ENCODE measurements around the gene PRDM16. TPM values are rescaled to one million over a fixed set of nuclear protein-coding genes. Genes with fewer than 3 reads are reported as not detected.

PRDM16 gene
- total RNA-seq, 4 donors from 2014 or later = 0.08 to 0.19 (median 0.12) TPM

DNA sequence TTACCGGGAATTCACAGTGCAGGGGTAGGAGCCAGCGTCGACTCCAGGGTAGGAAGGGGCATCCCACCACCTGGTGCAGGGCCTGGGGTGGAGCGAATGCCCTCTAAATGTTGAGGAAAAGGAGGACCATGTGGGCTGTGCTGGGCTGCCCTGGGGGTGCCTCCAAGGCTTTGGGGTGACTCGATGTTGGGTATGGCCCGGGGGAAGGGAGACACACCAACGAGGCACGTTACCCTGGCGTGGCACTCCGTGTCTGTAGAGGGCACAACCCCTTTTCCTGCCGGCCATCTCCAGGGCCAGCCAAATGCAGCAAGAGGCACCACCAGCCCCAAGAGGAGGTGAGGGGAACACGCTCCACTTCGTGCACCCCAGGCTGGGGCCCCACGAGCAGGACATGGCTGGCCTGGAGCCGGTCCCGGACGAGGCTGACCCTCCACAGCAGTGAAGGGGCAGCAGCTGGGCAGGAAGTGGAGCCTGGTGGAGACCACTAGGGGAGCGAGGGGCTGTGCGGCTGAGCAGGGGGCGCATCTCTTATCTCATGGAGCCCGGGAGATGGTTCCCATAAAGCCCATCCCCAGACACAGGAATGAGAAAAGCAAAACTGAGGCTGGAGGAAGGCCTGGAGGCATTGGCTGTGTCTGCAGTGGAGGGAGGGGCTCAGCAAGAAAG is 36.5 kb upstream of the PRDM16 start:
- no peaks in the 10 kb centered on the region for H3K36me3 ChIP-seq
- 67 to 75% methylated on average over 5 to 7 of the region's 21 CpGs for WGBS, 2 donors
- TF ChIP-seq POLR2A (IDR thresholded peaks at IDR 0.05) (no peak), CTCF (IDR thresholded peaks at IDR 0.05) (no peak)
- H3K4me3 ChIP-seq = no peak overlapping the region
- intact Hi-C loops (cut with DNase I) = no loop called here
- no peak overlapping the region for H3K27ac ChIP-seq
- H3K4me1 ChIP-seq = peaks cover 0 to 7% (median 0%) of the 10 kb centered on the region in 3 donors
- no peak for DNase-seq
- H3K27me3 ChIP-seq = peaks cover 0 to 81% (median 2%) of the 10 kb centered on the region in 4 donors
- no peaks in the 10 kb centered on the region for H3K9me3 ChIP-seq

DNA sequence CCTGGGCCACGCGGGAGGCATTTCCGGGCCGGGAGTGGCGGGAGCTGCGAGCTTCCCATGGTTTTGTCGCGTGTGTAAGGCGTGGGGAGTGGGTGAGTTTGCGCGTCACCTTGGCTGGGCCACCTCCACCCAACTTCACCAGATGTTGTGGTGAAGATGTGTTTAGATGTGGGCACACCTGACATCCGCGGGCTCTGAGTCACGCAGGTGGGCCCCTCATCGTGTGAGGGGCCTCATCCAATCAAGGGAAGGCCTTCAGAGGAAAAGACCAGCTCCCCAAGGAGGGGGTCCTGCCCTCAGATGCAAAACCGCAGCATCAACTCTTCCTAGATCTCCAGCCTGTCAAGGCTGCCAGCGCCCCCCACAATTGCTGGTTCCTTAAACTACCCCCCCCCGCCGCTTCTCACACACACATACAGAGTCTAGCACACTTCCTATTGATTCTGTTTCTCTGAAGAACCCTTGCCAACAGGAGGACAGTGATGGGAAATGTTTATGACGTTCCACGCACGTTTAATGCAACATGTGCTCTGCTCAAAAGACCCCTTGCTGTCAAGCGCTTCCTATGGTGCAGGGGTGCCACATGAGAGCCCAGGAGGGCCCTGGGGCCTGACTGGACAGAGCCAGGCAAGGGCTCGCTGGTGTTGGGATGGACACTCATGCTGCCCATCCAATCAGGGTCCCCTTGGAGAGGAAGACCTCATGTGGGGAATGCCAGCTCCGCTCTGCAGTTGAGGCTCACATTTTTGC is 35.8 kb upstream of the PRDM16 start:
- H3K27me3 ChIP-seq = peaks cover 0 to 81% (median 1%) of the 10 kb centered on the region in 4 donors
- H3K27ac ChIP-seq = no peak overlapping the region

GRCh38 chr1:3033790-3034090 is 35.3 kb upstream of the PRDM16 start:
- peaks cover 0 to 81% (median 0%) of the 10 kb centered on the region in 4 donors for H3K27me3 ChIP-seq
- no peaks in the 10 kb centered on the region for H3K36me3 ChIP-seq
- intact Hi-C loops (cut with DNase I) = no loop called here
- H3K4me3 ChIP-seq = no peak overlapping the region
- TF ChIP-seq CTCF (IDR thresholded peaks at IDR 0.05) (no peak), POLR2A (IDR thresholded peaks at IDR 0.05) (no peak)
- no peak overlapping the region for H3K27ac ChIP-seq
- no peaks in the 10 kb centered on the region for H3K9me3 ChIP-seq
- DNase-seq = no peak
- WGBS, 2 donors = 57 to 92% methylated on average over 1 to 2 of the region's 4 CpGs
- peaks cover 0 to 7% (median 0%) of the 10 kb centered on the region in 3 donors for H3K4me1 ChIP-seq

More for the DNA sequence above, 35.8 kb upstream of the PRDM16 start:
- DNase-seq = no peak
- no peak overlapping the region for H3K4me3 ChIP-seq
- no peaks in the 10 kb centered on the region for H3K36me3 ChIP-seq
- no peaks in the 10 kb centered on the region for H3K9me3 ChIP-seq
- TF ChIP-seq CTCF (IDR thresholded peaks at IDR 0.05) (no peak), POLR2A (IDR thresholded peaks at IDR 0.05) (no peak)
- peaks cover 0 to 7% (median 0%) of the 10 kb centered on the region in 3 donors for H3K4me1 ChIP-seq
- intact Hi-C loops (cut with DNase I) = no loop called here
- WGBS, 2 donors = 71 to 85% methylated on average over 13 to 14 of the region's 25 CpGs

GRCh38 chr1:3034162-3034561 is 34.8 kb upstream of the PRDM16 start:
- Histone ChIP-seq H3K4me1 (peaks cover 0 to 7% (median 0%) of the 10 kb centered on the region in 3 donors), H3K4me3 (no peak overlapping the region), H3K27ac (no peak overlapping the region), H3K36me3 (no peaks in the 10 kb centered on the region), H3K27me3 (peaks cover 0 to 81% (median 0%) of the 10 kb centered on the region in 4 donors), H3K9me3 (no peaks in the 10 kb centered on the region)
- TF ChIP-seq CTCF (IDR thresholded peaks at IDR 0.05) = no peak
- TF ChIP-seq POLR2A (IDR thresholded peaks at IDR 0.05) = no peak
- DNase-seq = no peak
- 59 to 64% methylated on average over 5 to 7 of the region's 7 CpGs for WGBS, 2 donors
- intact Hi-C loops (cut with DNase I) = no loop called here
